ENCODE data around the gene ANKH. TPM values are rescaled to one million over a fixed set of nuclear protein-coding genes. Genes with fewer than 3 reads are reported as not detected.

Gene ANKH
- polyA plus RNA-seq, 3 donors = 2.4 to 6.3 (median 3.1) TPM

DNA sequence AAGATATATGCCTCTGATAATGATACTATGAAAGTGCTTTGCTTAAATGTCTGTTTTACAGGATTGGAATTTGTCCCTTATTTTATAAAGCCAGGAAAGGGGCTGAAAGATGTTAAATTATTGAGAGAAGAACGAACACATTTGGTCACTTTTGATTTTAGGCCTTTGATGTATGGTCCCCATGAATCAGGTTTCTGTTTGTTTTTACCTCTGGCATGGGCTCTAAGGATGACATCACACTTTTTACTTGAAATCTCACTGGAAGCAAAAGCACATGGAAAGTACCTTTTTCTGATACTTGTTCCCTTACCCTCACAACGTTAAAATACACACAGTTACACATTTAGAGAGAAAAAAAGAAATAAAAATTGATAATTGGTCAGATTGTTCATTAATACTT is 200.2 kb downstream of the ANKH start:
- TF ChIP-seq, protein P1, sequence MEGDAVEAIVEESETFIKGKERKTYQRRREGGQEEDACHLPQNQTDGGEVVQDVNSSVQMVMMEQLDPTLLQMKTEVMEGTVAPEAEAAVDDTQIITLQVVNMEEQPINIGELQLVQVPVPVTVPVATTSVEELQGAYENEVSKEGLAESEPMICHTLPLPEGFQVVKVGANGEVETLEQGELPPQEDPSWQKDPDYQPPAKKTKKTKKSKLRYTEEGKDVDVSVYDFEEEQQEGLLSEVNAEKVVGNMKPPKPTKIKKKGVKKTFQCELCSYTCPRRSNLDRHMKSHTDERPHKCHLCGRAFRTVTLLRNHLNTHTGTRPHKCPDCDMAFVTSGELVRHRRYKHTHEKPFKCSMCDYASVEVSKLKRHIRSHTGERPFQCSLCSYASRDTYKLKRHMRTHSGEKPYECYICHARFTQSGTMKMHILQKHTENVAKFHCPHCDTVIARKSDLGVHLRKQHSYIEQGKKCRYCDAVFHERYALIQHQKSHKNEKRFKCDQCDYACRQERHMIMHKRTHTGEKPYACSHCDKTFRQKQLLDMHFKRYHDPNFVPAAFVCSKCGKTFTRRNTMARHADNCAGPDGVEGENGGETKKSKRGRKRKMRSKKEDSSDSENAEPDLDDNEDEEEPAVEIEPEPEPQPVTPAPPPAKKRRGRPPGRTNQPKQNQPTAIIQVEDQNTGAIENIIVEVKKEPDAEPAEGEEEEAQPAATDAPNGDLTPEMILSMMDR (IDR thresholded peaks at IDR 0.05) = no peak
- Histone ChIP-seq H3K4me2 (replicated peaks; ENCODE audit: extremely low read depth, low read length, poor library complexity, severe bottlenecking) (peak overlapping the region; percentile 27), H3K79me2 (ENCODE audit: insufficient read depth, low read length) (peaks cover 95% of the 10 kb centered on the region), H3K27me3 (ENCODE audit: control insufficient read depth in 2 of 2, insufficient read depth in 2 of 2, low read length in 2 of 2) (no peaks in the 10 kb centered on the region), H3K4me3 (replicated peaks in 1 of 3; ENCODE audit: low read depth in 2 of 3, low read length in 3 of 3) (no peak overlapping the region), H3K4me1 (ENCODE audit: control insufficient read depth in 1 of 2, insufficient read depth in 2 of 2, low read length in 2 of 2) (peaks cover 44 to 52% of the 10 kb centered on the region in 2 donors), H3K36me3 (replicated peaks in 1 of 2; ENCODE audit: control insufficient read depth in 1 of 2, insufficient read depth in 2 of 2, low read length in 2 of 2) (peaks cover 4 to 34% of the 10 kb centered on the region in 2 donors), H3K27ac (ENCODE audit: low read depth in 1 of 2, low read length in 2 of 2) (peak overlapping the region in 1 of 2 donors; percentile 52), H4K20me1 (ENCODE audit: insufficient read depth, low read length) (peaks cover 100% of the 10 kb centered on the region), H3K9ac (ENCODE audit: insufficient read depth, low read length, poor library complexity, severe bottlenecking) (no peak overlapping the region), H2AFZ (ENCODE audit: insufficient read depth, low read depth, low read length, poor library complexity, severe bottlenecking) (no peak overlapping the region), H3K9me3 (replicated peaks in 1 of 2; ENCODE audit: control insufficient read depth in 1 of 2, insufficient read depth in 1 of 2, low read length in 2 of 2) (no peaks in the 10 kb centered on the region)
- intact Hi-C loops (cut with micrococcal nuclease) = no loop called here
- Mint-ChIP-seq H3K36me3 (peaks cover 31 to 45% of the 10 kb centered on the region in 2 donors), H3K9me3 (peaks cover 0 to 3% (median 0%) of the 10 kb centered on the region in 7 donors), H3K4me3 (no peak overlapping the region), H3K27ac (peak overlapping the region in 3 of 7 donors; percentile 24 to 81 (median 47)), H3K4me1 (peaks cover 72% of the 10 kb centered on the region), H3K27me3 (ENCODE audit: low read depth in 3 of 3) (peaks cover 0 to 2% (median 0%) of the 10 kb centered on the region in 3 donors)
- no CpG with 5 or more reads among the region's 2 CpGs for WGBS (ENCODE audit: insufficient coverage)
- DNase-seq = peak in 1 of 3 donors; percentile 28

DNA sequence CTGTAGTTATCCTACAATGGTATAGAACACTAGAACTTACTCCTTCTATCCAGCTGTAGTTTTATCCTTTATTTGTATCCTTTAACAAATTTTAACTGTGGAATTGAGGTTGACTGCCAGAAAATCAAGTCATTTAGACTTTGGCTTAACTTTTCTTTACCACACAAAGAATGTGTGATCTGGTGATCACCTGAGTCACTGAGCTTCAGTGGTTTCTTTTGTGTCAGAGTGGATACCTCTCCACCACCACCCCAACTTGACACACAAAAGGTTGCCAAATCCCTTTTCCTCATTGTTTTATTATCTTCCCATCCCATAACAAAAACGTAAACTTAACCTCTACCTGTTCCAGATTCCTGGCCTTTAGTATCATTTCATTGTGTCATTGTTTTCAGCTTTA is 201.6 kb downstream of the ANKH start:
- Histone ChIP-seq H4K20me1 (ENCODE audit: insufficient read depth, low read length) (peaks cover 100% of the 10 kb centered on the region), H3K27ac (ENCODE audit: low read depth in 1 of 2, low read length in 2 of 2) (no peak overlapping the region), H3K4me1 (ENCODE audit: control insufficient read depth in 1 of 2, insufficient read depth in 2 of 2, low read length in 2 of 2) (peaks cover 43 to 52% of the 10 kb centered on the region in 2 donors), H2AFZ (ENCODE audit: insufficient read depth, low read depth, low read length, poor library complexity, severe bottlenecking) (no peak overlapping the region), H3K4me3 (replicated peaks in 1 of 3; ENCODE audit: low read depth in 2 of 3, low read length in 3 of 3) (no peak overlapping the region), H3K4me2 (replicated peaks; ENCODE audit: extremely low read depth, low read length, poor library complexity, severe bottlenecking) (no peak overlapping the region), H3K27me3 (ENCODE audit: control insufficient read depth in 2 of 2, insufficient read depth in 2 of 2, low read length in 2 of 2) (no peaks in the 10 kb centered on the region), H3K9me3 (replicated peaks in 1 of 2; ENCODE audit: control insufficient read depth in 1 of 2, insufficient read depth in 1 of 2, low read length in 2 of 2) (no peaks in the 10 kb centered on the region), H3K79me2 (ENCODE audit: insufficient read depth, low read length) (peaks cover 100% of the 10 kb centered on the region), H3K9ac (ENCODE audit: insufficient read depth, low read length, poor library complexity, severe bottlenecking) (no peak overlapping the region), H3K36me3 (replicated peaks in 1 of 2; ENCODE audit: control insufficient read depth in 1 of 2, insufficient read depth in 2 of 2, low read length in 2 of 2) (peaks cover 4 to 30% of the 10 kb centered on the region in 2 donors)
- no peak overlapping the region for H3K4me3 Mint-ChIP-seq
- WGBS (ENCODE audit: insufficient coverage) = no CpG with 5 or more reads among the region's 1 CpG
- H3K4me1 Mint-ChIP-seq = peaks cover 72% of the 10 kb centered on the region
- peaks cover 27 to 42% of the 10 kb centered on the region in 2 donors for H3K36me3 Mint-ChIP-seq
- H3K27ac Mint-ChIP-seq = no peak overlapping the region
- DNase-seq = no peak
- H3K9me3 Mint-ChIP-seq = no peaks in the 10 kb centered on the region
- peaks cover 0 to 2% (median 2%) of the 10 kb centered on the region in 3 donors for H3K27me3 Mint-ChIP-seq (ENCODE audit: low read depth in 3 of 3)
- intact Hi-C loops (cut with micrococcal nuclease) = loop anchor here in 1 of 2 donors (10.0 kb wide), 1 partner anchor 85 kb away; the partner anchor contains the start of gene OTULINL
- TF ChIP-seq, protein P1 (IDR thresholded peaks at IDR 0.05) = no peak
